Stimulated activated CD8-positive, alpha-beta memory T cell treated with anti-CD3 and anti-CD28 coated beads, Interleukin-4, amount 100 ng/mL, for 24 hours (primary cell): Measurements from ENCODE around the gene GRXCR1.

ENCODE experiments used
- DNase-seq: peaks from one replicate; pipeline ENCODE4 v3.0.0-alpha.2; 2020; ENCODE audit warnings: low read depth

The GRXCR1 gene

GRCh38 chr4:42892413-42892812 lies at the start of gene GRXCR1:
Gene GRXCR1, plus strand, starts transcription at chr4:42892713. Its CDS starts 554 bp downstream, at chr4:42893267.
- DNase-seq, result no peak

- no peak for DNase-seq
Observed at GRCh38 chr4:42843694-42844093, 48.8 kb upstream of the GRXCR1 start.

GRCh38 chr4:42844422-42845070 lies 48.0 kb upstream of the GRXCR1 start:
- no peak for DNase-seq

GRCh38 chr4:42845586-42845985 lies 46.9 kb upstream of the GRXCR1 start:
- no peak for DNase-seq

GRCh38 chr4:42855779-42856178 lies 36.7 kb upstream of the GRXCR1 start:
- no peak for DNase-seq

- peak; percentile 18 for DNase-seq
Observed at GRCh38 chr4:42865572-42866189, 26.8 kb upstream of the GRXCR1 start.

GRCh38 chr4:42871261-42871660 lies 21.3 kb upstream of the GRXCR1 start:
- DNase-seq, result no peak

GRCh38 chr4:42871671-42872290 lies 20.7 kb upstream of the GRXCR1 start:
- no peak for DNase-seq

GRCh38 chr4:42878863-42879262 lies 13.7 kb upstream of the GRXCR1 start:
- DNase-seq, result no peak

- no peak for DNase-seq
Observed at GRCh38 chr4:42881253-42881652, 11.3 kb upstream of the GRXCR1 start.

- no peak for DNase-seq
Observed at GRCh38 chr4:42891644-42892043, 869 bp upstream of the GRXCR1 start.

- no peak for DNase-seq
Observed at GRCh38 chr4:42895452-42895851, 2.9 kb downstream of the GRXCR1 start.

GRCh38 chr4:42904986-42905385 lies 12.5 kb downstream of the GRXCR1 start:
- no peak for DNase-seq

GRCh38 chr4:42905591-42905990 lies 13.1 kb downstream of the GRXCR1 start:
- no peak for DNase-seq

- DNase-seq, result no peak
Observed at GRCh38 chr4:42906341-42906740, 13.8 kb downstream of the GRXCR1 start.

GRCh38 chr4:42906891-42907759 lies 14.6 kb downstream of the GRXCR1 start:
- no peak for DNase-seq

- DNase-seq, result no peak
Observed at GRCh38 chr4:42910459-42910858, 17.9 kb downstream of the GRXCR1 start.

GRCh38 chr4:42914937-42915336 lies 22.4 kb downstream of the GRXCR1 start:
- DNase-seq, result no peak

- no peak for DNase-seq
Observed at GRCh38 chr4:42915484-42915883, 23.0 kb downstream of the GRXCR1 start.

GRCh38 chr4:42917296-42917695 lies 24.8 kb downstream of the GRXCR1 start:
- DNase-seq, result no peak

GRCh38 chr4:42923431-42923830 lies 30.9 kb downstream of the GRXCR1 start:
- no peak for DNase-seq

- no peak for DNase-seq
Observed at GRCh38 chr4:42925921-42926320, 33.4 kb downstream of the GRXCR1 start.

- DNase-seq, result no peak
Observed at GRCh38 chr4:42927946-42928345, 35.4 kb downstream of the GRXCR1 start.
